Neutrophil (primary cell): ENCODE measurements around the gene CEP131.

Experiments used
- H3K27ac ChIP-seq: fragments of 200-600 bp; sonication (generic); 2 replicates; pipeline ENCODE4 v1.5.1; 2016; ENCODE audit warnings: mild to moderate bottlenecking, moderate library complexity
- H3K27me3 ChIP-seq: fragments of 200-600 bp; sonication (generic); 2 replicates; pipeline ENCODE4 v1.6.0; 2016; ENCODE audit warnings: mild to moderate bottlenecking
- H3K36me3 ChIP-seq: fragments of 200-600 bp; sonication (generic); 2 replicates; pipeline ENCODE4 v1.5.1; 2017
- H3K4me1 ChIP-seq, 2 experiments: fragments of 200-600 bp in 1 of 2; sonication (generic) in 1 of 2; 1 replicate in 1 of 2; 2 replicates in 1 of 2; pipeline versions ENCODE4 v1.5.1 to v1.6.1; 2013 to 2016; ENCODE audit warnings: low read depth in 1 of 2, low read length in 1 of 2, mild to moderate bottlenecking in 1 of 2, moderate library complexity in 1 of 2; ENCODE audit not compliant: control insufficient read depth in 1 of 2, insufficient read depth in 1 of 2
- H3K4me3 ChIP-seq, 2 experiments: fragments of 200-600 bp in 1 of 2; sonication (generic) in 1 of 2; 1 replicate in 1 of 2; 2 replicates in 1 of 2; pipeline ENCODE4 v1.5.1; 2013 to 2016; ENCODE audit warnings: low read depth in 1 of 2, low read length in 1 of 2, mild to moderate bottlenecking in 1 of 2, moderate library complexity in 1 of 2
- H3K9me3 ChIP-seq: fragments of 200-600 bp; sonication (generic); 2 replicates; pipeline ENCODE4 v1.5.1; 2016
- TF ChIP-seq, protein P1 (sequence below): fragments of 200-600 bp; sonication (generic); IDR thresholded peaks from 2 replicates; pipeline ENCODE4 v1.5.1; 2016; ENCODE audit warnings: antibody characterized with exemption

CEP131 gene

GRCh38 chr17:81200201-81200600 lies 22.6 kb downstream of the CEP131 start:
- Histone ChIP-seq H3K27me3 (no peaks in the 10 kb centered on the region), H3K4me1 (peaks cover 0 to 3% of the 10 kb centered on the region in 2 experiments), H3K27ac (no peak overlapping the region), H3K36me3 (peaks cover 33% of the 10 kb centered on the region), H3K4me3 (no peak overlapping the region), H3K9me3 (no peaks in the 10 kb centered on the region)
- TF ChIP-seq, protein P1, sequence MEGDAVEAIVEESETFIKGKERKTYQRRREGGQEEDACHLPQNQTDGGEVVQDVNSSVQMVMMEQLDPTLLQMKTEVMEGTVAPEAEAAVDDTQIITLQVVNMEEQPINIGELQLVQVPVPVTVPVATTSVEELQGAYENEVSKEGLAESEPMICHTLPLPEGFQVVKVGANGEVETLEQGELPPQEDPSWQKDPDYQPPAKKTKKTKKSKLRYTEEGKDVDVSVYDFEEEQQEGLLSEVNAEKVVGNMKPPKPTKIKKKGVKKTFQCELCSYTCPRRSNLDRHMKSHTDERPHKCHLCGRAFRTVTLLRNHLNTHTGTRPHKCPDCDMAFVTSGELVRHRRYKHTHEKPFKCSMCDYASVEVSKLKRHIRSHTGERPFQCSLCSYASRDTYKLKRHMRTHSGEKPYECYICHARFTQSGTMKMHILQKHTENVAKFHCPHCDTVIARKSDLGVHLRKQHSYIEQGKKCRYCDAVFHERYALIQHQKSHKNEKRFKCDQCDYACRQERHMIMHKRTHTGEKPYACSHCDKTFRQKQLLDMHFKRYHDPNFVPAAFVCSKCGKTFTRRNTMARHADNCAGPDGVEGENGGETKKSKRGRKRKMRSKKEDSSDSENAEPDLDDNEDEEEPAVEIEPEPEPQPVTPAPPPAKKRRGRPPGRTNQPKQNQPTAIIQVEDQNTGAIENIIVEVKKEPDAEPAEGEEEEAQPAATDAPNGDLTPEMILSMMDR = no peak

- H3K36me3 ChIP-seq = peaks cover 33% of the 10 kb centered on the region
- TF ChIP-seq, protein P1 = no peak
- peaks cover 0 to 3% of the 10 kb centered on the region in 2 experiments for H3K4me1 ChIP-seq
- no peak overlapping the region for H3K4me3 ChIP-seq
- H3K9me3 ChIP-seq = no peaks in the 10 kb centered on the region
- H3K27ac ChIP-seq = no peak overlapping the region
- H3K27me3 ChIP-seq = no peaks in the 10 kb centered on the region
These were observed 23.3 kb downstream of the CEP131 start for GRCh38 chr17:81199482-81199830.

DNA sequence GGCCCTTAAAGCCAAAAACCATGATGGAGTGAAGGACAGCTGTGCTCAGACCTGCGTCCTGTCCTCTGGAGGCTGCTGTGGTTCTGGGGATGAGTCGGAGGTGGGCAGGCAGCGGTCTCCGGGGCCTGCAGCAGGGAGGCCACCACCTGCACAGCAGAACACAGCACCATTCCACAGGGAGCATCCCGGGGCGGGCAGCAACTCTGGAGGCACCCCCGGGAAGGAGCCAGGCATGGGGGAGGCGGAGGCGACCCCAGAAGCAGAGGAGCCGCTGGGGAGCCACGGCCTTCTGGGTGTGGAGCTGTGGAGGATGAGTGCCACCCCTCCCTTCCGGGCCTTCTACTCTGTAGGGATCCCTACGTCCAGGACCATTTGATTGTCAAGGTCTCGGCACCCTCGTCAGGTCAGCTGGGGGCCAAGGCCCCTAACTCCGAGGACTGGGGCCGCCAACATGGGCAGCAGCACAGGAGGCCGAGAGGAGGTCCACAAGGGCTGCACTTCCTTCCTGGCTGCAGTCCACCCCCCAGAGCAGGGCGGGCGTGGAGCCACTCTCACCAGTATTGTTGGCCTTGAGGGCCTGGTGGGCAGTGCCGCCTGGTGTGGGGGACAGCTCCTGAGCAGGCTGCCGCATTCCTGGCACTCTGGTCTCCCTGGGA lies 23.8 kb downstream of the CEP131 start:
- peaks cover 33% of the 10 kb centered on the region for H3K36me3 ChIP-seq
- TF ChIP-seq, protein P1 = no peak
- no peak overlapping the region for H3K27ac ChIP-seq
- H3K27me3 ChIP-seq = no peaks in the 10 kb centered on the region
- no peaks in the 10 kb centered on the region for H3K9me3 ChIP-seq
- H3K4me3 ChIP-seq = no peak overlapping the region
- H3K4me1 ChIP-seq = peaks cover 0 to 3% of the 10 kb centered on the region in 2 experiments

DNA sequence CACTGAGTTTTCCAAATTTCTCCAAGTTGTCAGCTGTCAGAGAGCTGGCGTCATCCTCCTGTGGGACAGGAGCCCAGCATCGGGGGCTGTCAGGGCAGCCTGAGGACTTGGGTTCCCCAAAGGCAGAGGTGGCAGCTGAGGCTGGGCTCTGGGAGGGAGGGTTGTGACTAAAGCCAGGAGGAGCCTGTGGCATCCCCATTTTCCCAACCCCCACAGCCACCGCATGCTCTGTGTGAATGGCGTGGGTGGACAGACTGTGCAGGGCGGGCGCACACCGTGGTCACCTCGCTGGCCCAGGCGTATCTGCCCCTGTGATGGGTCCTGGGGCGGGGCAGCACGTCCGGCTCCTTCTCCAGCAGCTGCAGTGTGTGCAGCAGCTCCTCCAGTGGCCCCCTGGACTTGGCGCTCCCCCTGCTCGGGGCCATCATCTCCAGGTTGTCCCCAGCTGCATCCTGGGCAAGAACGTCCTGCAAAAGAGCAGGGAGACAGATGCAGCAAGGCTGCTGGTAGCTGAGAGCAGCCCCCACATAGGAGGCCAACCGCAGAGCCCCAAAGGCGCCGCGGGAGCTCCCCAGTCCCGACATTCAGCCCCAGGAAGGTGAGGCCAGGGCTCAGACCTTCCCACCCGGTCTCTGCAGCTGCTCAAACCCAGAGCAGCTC lies 24.8 kb downstream of the CEP131 start:
- H3K27ac ChIP-seq = no peak overlapping the region
- no peaks in the 10 kb centered on the region for H3K27me3 ChIP-seq
- H3K9me3 ChIP-seq = no peaks in the 10 kb centered on the region
- H3K4me3 ChIP-seq = no peak overlapping the region
- TF ChIP-seq, protein P1 = no peak
- H3K4me1 ChIP-seq = peaks cover 0 to 3% of the 10 kb centered on the region in 2 experiments
- peaks cover 26% of the 10 kb centered on the region for H3K36me3 ChIP-seq

- TF ChIP-seq, protein P1 = no peak
- Histone ChIP-seq H3K27ac (no peak overlapping the region), H3K36me3 (peaks cover 26% of the 10 kb centered on the region), H3K4me3 (no peak overlapping the region), H3K27me3 (no peaks in the 10 kb centered on the region), H3K4me1 (peaks cover 0 to 3% of the 10 kb centered on the region in 2 experiments), H3K9me3 (no peaks in the 10 kb centered on the region)
These were observed 25.4 kb downstream of the CEP131 start for GRCh38 chr17:81197409-81197795.
